ENCODE measurements around the gene ZBED6.
"Not testable (repeated sequence)": the region's sequence is repeated elsewhere in the genome, so short reads cannot be mapped to it uniquely, and the experiment has no call there.

ZBED6 gene, protein sequence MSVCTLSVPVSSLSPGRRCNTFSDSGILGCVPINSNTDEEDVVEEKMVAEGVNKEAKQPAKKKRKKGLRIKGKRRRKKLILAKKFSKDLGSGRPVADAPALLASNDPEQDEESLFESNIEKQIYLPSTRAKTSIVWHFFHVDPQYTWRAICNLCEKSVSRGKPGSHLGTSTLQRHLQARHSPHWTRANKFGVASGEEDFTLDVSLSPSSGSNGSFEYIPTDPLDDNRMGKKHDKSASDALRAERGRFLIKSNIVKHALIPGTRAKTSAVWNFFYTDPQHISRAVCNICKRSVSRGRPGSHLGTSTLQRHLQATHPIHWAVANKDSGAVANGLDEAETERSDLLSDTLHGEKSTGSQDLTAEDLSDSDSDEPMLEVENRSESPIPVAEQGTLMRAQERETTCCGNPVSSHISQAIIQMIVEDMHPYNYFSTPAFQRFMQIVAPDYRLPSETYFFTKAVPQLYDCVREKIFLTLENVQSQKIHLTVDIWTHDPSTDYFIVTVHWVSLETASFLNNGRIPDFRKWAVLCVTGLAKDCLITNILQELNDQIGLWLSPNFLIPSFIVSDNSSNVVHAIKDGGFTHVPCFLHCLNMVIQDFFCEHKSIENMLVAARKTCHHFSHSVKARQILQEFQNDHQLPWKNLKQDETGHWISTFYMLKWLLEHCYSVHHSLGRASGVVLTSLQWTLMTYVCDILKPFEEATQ (N-terminal part only)

GRCh38 chr1:203795441-203796235 lies at the start of gene ZBED6, which contains the start of gene ZC3H11A:
Gene ZBED6 (plus strand): TSS chr1:203795623. CDS start chr1:203797523, 1,900 bp downstream.
Gene ZC3H11A (plus strand): TSS chr1:203795623. CDS start chr1:203817071, 21,448 bp downstream.
- peak; percentile 94 to 99 for DNase-seq (ENCODE audit: low read depth in 2 of 2)

DNA sequence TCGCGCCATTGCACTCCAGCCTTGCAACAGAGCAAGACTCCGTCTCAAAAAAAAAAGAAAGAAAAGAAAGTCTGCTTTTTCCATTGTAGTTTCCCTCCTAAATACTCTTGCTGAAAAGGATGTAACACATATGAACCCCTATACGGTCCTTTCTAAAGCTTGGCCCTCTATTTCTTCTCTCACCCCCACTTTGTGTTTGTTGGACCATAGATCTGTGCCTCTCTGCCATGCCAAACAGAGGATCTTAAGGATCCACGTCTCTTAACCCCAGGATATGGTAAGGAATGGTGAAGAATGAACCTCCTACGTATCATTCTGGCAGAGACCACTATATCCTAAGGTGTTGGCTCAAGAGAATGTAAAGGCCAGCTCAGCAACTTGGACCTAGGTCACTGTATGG lies 49.1 kb upstream of the ZBED6 start:
- DNase-seq (ENCODE audit: low read depth in 2 of 2) = no peak

DNA sequence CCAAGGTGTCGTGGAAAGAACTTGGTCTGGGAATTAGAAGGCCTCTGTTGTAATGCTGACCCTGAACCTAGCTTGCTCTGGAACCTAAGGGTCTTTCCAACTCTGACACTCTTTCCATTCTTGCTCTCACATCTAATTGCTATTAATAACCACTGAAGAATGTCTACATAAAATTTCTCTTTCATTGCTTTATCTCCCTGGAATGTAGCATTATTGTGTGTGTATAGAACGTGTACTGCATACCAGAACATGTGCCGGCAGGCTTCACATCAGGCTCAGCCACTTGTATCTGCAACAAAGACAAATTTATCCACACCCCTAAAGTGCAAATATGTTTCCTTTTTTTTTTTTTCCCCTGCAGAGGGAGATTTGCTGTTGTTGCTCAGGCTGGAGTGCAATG lies 44.4 kb upstream of the ZBED6 start:
- DNase-seq (ENCODE audit: low read depth in 2 of 2) = no peak

- DNase-seq (ENCODE audit: low read depth in 2 of 2) = not testable (repeated sequence)
Observed at GRCh38 chr1:203751618-203752361, 43.6 kb upstream of the ZBED6 start.

DNA sequence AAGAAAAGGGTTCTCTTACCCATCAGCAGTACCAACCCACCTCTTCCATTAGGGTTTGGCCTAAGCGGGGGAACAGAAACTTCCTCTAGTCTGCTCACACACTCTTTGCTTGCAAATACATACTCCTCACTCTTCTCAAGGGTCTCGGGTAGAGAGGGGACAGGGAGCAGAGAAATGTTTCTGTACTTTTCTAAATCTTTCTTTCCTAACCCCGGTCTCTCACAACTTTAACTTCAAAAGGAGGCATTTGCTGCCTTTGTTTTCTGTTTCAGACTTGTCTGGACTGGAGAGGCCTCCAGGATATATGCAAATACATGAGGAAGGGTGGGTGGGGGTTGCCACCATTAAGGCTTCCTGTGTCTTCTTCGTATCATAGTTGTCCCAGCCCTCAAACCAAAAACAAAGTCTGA lies 41.0 kb upstream of the ZBED6 start:
- no peak for DNase-seq (ENCODE audit: low read depth in 2 of 2)

DNA sequence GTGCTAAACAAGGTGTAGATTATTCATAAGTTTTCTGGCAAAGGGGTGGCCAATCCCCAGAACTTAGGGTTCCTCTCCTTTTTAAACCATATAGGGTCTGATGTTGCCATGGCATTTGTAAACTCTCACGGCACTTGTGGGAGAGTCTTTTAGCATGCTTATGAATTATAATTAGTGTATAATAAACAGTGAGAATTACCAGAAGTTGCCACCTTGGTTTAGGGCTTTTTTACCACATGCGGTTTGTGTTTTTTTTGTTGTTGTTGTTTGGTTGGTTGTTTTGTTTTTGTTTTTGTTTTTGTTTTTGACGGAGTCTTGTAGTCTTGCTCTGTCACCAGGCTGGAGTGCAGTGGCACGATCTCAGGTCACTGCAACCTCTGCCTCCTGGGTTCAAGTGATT lies 39.4 kb upstream of the ZBED6 start:
- no peak for DNase-seq (ENCODE audit: low read depth in 2 of 2)

DNA sequence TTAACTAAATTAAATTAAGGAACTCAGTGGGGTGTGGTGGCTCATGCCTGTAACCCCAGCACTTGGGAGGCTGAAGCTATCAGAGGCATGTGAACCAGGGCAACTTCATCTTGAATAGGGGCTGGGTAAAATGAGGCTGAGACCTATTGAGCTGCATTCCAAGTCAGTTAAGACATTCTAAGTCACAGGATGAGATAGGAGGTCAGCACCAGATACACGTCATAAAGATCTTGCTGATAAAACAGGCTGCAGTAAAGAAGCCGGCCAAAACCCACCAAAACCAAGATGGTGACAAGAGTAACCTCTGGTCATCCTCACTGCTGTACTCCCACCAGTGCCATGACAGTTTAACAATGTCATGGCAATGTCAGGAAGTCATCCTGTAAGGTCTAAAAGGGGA lies 36.7 kb upstream of the ZBED6 start:
- not testable (repeated sequence) for DNase-seq (ENCODE audit: low read depth in 2 of 2)

GRCh38 chr1:203760506-203760905 lies 34.9 kb upstream of the ZBED6 start:
- no peak for DNase-seq (ENCODE audit: low read depth in 2 of 2)

DNA sequence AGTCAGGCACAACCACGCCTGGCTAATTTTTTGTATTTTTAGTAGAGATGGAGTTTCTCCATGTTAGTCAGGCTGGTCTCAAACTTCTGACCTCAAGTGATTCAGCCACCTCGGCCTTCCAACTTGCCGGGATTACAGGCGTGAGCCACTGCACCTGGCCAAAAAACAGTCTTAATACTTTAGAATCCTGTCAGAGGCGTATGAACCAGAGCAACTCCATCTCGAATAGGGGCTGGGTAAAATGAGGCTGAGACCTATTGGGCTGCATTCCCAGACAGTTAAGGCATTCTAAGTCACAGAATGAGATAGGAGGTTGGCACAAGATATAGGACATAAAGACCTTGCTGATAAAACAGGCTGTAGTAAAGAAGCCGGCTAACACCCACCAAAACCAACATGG lies 33.5 kb upstream of the ZBED6 start:
- not testable (repeated sequence) for DNase-seq (ENCODE audit: low read depth in 2 of 2)

- DNase-seq (ENCODE audit: low read depth in 2 of 2) = no peak
Observed at GRCh38 chr1:203763505-203763904, 31.9 kb upstream of the ZBED6 start.

DNA sequence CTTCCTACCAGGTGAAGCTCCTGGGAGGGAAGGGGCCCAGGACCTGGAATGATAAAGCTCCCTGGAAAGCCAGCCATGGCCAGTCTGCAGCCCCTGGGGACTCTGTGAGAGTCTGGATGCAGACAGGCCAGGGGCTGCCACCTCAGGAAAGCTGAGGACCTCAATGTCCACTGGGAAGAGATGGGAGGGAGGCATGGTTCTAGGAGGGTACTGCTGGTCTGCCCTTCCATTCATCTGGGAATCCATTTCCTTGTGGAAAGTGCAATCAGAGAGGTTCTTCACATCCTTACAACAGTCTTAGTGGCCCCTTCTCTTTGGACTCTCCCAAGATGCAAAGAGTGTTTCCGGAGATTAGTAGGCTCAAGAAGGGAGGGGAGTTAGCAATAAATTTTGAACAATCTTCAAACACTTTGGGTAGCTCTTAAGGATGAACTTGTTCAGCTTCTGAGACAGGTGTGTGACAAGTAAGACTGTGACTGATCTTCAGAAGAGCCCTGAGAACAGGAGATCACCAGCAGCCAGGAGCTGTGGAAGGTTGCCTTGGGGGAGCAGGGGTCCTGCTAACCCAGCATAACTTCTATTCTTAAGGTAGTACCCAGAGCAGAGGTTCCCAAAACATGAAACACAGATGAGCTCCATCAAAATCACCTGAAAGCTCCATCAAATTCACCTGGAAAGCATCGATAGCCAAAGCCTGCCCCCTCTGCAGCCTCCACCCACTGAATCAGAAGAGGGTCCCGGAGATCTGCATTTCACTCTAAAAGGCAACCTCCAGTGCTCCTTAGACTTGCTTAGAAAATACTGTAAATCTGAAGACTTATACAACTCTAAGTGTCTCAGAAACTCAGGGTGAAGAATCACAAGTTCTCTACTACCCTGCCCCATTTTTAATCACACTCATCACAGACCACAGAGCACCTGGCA lies 31.1 kb upstream of the ZBED6 start:
- DNase-seq (ENCODE audit: low read depth in 2 of 2) = no peak

DNA sequence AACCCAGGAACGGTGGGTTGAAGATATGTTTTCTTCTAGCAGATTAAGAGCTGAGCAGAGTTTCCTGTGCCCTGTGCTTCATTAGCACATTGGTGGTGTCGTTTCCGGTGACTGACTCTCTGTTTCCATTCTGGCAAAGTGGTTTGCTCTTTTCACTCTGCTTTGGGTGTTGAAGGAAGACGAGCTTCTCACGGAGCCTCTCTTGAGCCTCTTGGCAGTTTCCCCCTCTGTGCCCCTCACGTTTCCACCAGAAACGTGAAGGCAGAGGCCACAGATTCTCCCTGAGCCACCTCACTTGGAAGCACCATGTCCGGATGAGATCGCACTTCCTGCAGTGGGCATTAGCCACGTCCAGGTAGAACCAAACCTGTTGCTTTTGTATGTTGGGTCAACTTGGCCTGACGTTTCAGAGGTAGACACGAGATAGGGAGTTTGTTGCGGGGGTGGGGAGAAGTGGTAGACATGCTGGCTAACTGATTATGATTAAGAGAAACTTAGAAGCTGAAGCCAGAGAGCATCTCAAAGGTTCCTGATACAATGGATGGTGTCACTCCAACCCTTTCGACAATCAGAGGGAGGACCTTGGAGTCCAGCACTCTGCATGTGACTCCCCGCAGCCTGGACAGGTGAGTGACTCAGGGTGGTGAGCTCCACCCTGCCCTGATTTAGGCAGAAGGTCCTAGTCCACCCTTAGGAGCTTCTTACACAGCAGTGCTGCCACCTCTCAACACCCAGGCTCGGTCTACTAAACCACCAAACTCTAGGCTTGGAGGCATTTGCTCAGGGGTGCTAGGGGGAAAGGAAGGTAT lies 30.2 kb upstream of the ZBED6 start, which contains the start of gene LAX1:
Gene LAX1, plus strand, starts transcription at position 155 of the 809 bp plus-strand sequence. Its CDS starts 383 bp downstream, at position 538.
- DNase-seq (ENCODE audit: low read depth in 2 of 2) = peak; percentile 57 to 75

- no peak for DNase-seq (ENCODE audit: low read depth in 2 of 2)
Observed at GRCh38 chr1:203768256-203768655, 27.2 kb upstream of the ZBED6 start.

GRCh38 chr1:203769505-203770343 lies 25.7 kb upstream of the ZBED6 start:
- DNase-seq (ENCODE audit: low read depth in 2 of 2) = no peak

- DNase-seq (ENCODE audit: low read depth in 2 of 2) = no peak
Observed at GRCh38 chr1:203771901-203772301, 23.5 kb upstream of the ZBED6 start.

DNA sequence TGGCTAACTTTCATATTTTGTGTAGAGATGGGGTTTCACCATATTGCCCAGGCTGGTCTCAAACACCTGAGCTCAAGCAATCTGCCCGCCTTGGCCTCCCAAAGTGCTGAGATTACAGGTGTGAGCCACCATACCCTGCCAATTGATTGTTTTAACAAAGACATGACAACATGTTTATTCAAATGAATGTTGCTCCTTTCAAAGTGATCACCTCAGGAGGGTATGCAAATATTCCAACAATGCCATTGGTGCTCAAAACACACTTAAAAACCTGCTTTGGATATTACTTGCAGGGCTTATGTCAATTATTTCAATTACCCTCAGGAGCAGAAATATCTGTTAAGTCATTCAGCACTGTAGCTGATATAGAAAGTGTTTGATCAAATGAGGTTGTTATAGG lies 22.6 kb upstream of the ZBED6 start:
- DNase-seq (ENCODE audit: low read depth in 2 of 2) = no peak

DNA sequence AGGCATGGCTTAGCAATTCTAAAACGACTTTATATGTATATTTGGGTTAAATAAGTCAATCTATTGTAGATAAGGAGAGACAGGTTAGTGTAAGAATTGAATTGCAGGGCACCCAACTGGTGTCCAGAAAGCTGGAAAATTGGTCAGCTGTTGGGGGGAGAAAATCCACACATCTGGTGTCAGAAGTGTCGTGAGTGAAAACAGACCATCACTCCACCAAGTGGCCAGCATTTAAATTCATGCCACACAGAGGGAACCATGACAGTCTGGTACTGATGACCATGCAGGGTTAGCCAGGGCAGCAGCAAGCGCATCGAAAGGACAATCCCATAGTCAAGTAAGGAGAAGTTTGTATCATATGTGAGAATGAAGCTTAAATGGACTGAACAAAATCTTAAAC lies 18.8 kb upstream of the ZBED6 start:
- no peak for DNase-seq (ENCODE audit: low read depth in 2 of 2)

GRCh38 chr1:203777596-203777995 lies 17.8 kb upstream of the ZBED6 start:
- DNase-seq (ENCODE audit: low read depth in 2 of 2) = no peak
